ENCODE measurements around the gene ANXA6. TPM values are rescaled to one million over a fixed set of nuclear protein-coding genes. Genes with fewer than 3 reads are reported as not detected.

Gene ANXA6
- polyA plus RNA-seq, 1 of the 3 experiments (the other 2 are of a cell fraction): 87.5 TPM

GRCh38 chr5:151121665-151122064 lies 35.9 kb downstream of the ANXA6 start:
- no peaks in the 10 kb centered on the region for H3K9me2 ChIP-seq
- H2AFZ ChIP-seq (ENCODE audit: low read depth): no peak overlapping the region
- no peak overlapping the region for H3K4me3 ChIP-seq (ENCODE audit: low read depth in 2 of 2, low read length in 1 of 2)
- no peak overlapping the region for H3K27ac ChIP-seq (ENCODE audit: low read depth in 2 of 2, low read length in 1 of 2)
- H3K9ac ChIP-seq: no peak overlapping the region
- H3K9me3 ChIP-seq: no peaks in the 10 kb centered on the region
- no peaks in the 10 kb centered on the region for H3K27me3 ChIP-seq (ENCODE audit: insufficient read depth)
- H4K20me1 ChIP-seq (ENCODE audit: insufficient read depth): no peaks in the 10 kb centered on the region
- ChIA-PET POLR2A (no interaction called here), CTCF (interaction anchor here (1.3 to 32.5 kb wide), 3 partner anchors 46 to 120 kb away, joined by 3 to 540 read pairs (median 79); no protein-coding TSS in a partner anchor)
- no peaks in the 10 kb centered on the region for H3F3A ChIP-seq (replicated peaks; ENCODE audit: insufficient read depth)
- 97% methylated on average over 5 of the region's 5 CpGs for WGBS (ENCODE audit: low lambda C conversion rate)
- DNase-seq: no peak
- no peaks in the 10 kb centered on the region; a peak in 1 of 4 replicates for H3K4me1 ChIP-seq (ENCODE audit: control insufficient read depth in 1 of 2, insufficient read depth in 2 of 2, low read depth in 1 of 2, low read length in 1 of 2)
- TF ChIP-seq NRF1 (IDR thresholded peaks at IDR 0.05; ENCODE audit: low read depth, low read length) (no peak), FOXM1 (IDR thresholded peaks at IDR 0.05; ENCODE audit: low read depth) (no peak), CTCF (IDR thresholded peaks at IDR 0.05) (no peak), YY1 (IDR thresholded peaks at IDR 0.05; ENCODE audit: low read depth) (no peak), JUND (IDR thresholded peaks at IDR 0.05) (no peak), TEAD4 (IDR thresholded peaks at IDR 0.05; ENCODE audit: borderline replicate concordance, insufficient read depth) (no peak), GABPA (IDR thresholded peaks at IDR 0.05; ENCODE audit: low read depth) (no peak), REST (IDR thresholded peaks at IDR 0.05; ENCODE audit: low read depth, low read length) (no peak), MEF2A (IDR thresholded peaks at IDR 0.05; ENCODE audit: borderline replicate concordance, low read depth) (no peak), USF2 (IDR thresholded peaks at IDR 0.05; ENCODE audit: borderline replicate concordance, low read depth, low read length) (no peak), MXI1 (IDR thresholded peaks at IDR 0.05; ENCODE audit: low read depth, low read length) (no peak)
- no peak overlapping the region for H3K4me2 ChIP-seq
- no peaks in the 10 kb centered on the region for H3K79me2 ChIP-seq (ENCODE audit: insufficient read depth)
- H3K36me3 ChIP-seq (replicated peaks in 1 of 2; ENCODE audit: control insufficient read depth in 1 of 2, insufficient read depth in 2 of 2, low read length in 1 of 2): peaks cover 25 to 48% of the 10 kb centered on the region in 2 experiments

- 87% methylated on average over 2 of the region's 2 CpGs for WGBS (ENCODE audit: low lambda C conversion rate)
- Histone ChIP-seq H3K4me3 (ENCODE audit: low read depth in 2 of 2, low read length in 1 of 2) (no peak overlapping the region), H3K4me1 (ENCODE audit: control insufficient read depth in 1 of 2, insufficient read depth in 2 of 2, low read depth in 1 of 2, low read length in 1 of 2) (no peaks in the 10 kb centered on the region; a peak in 1 of 4 replicates), H3K9ac (no peak overlapping the region), H3K27ac (ENCODE audit: low read depth in 2 of 2, low read length in 1 of 2) (no peak overlapping the region), H3K27me3 (ENCODE audit: insufficient read depth) (no peaks in the 10 kb centered on the region), H2AFZ (ENCODE audit: low read depth) (no peak overlapping the region), H3K9me3 (no peaks in the 10 kb centered on the region), H3K9me2 (no peaks in the 10 kb centered on the region), H3K36me3 (replicated peaks in 1 of 2; ENCODE audit: control insufficient read depth in 1 of 2, insufficient read depth in 2 of 2, low read length in 1 of 2) (peaks cover 25 to 51% of the 10 kb centered on the region in 2 experiments), H4K20me1 (ENCODE audit: insufficient read depth) (no peaks in the 10 kb centered on the region), H3K4me2 (no peak overlapping the region), H3K79me2 (ENCODE audit: insufficient read depth) (no peaks in the 10 kb centered on the region), H3F3A (replicated peaks; ENCODE audit: insufficient read depth) (no peaks in the 10 kb centered on the region)
- no peak for DNase-seq
- ChIA-PET CTCF (interaction anchor here (1.3 to 32.5 kb wide), 3 partner anchors 46 to 119 kb away, joined by 3 to 540 read pairs (median 79); no protein-coding TSS in a partner anchor), POLR2A (no interaction called here)
- no peak for TF ChIP-seq TCF12 (IDR thresholded peaks at IDR 0.05)
- TF ChIP-seq IRF3 (IDR thresholded peaks at IDR 0.05; ENCODE audit: low read depth, low read length): no peak
- no peak for TF ChIP-seq GABPA (IDR thresholded peaks at IDR 0.05; ENCODE audit: low read depth)
- TF ChIP-seq PBX3 (IDR thresholded peaks at IDR 0.05): no peak
- TF ChIP-seq NRF1 (IDR thresholded peaks at IDR 0.05; ENCODE audit: low read depth, low read length): no peak
- no peak for TF ChIP-seq CTCF (IDR thresholded peaks at IDR 0.05)
- no peak for TF ChIP-seq RCOR1 (IDR thresholded peaks at IDR 0.05; ENCODE audit: low read length)
- no peak for TF ChIP-seq EP300 (IDR thresholded peaks at IDR 0.05; ENCODE audit: borderline replicate concordance in 1 of 2, low read depth in 1 of 2, low read length in 1 of 2)
- no peak for TF ChIP-seq JUND (IDR thresholded peaks at IDR 0.05)
- TF ChIP-seq FOXM1 (IDR thresholded peaks at IDR 0.05; ENCODE audit: low read depth): no peak
- TF ChIP-seq YY1 (IDR thresholded peaks at IDR 0.05; ENCODE audit: low read depth): no peak
These were observed 36.5 kb downstream of the ANXA6 start for GRCh38 chr5:151121095-151121494.

Measured in SK-N-SH (cell line).